GM18858 (cell line): ENCODE data around the gene GALNT10.
"Not testable (repeated sequence)": the region's sequence is repeated elsewhere in the genome, so short reads cannot be mapped to it uniquely, and the experiment has no call there.

ENCODE experiments used
- ATAC-seq: cut with Tn5 transposase; IDR thresholded peaks from one replicate; pipeline ENCODE4 v1.9.1; 2021; ENCODE audit not compliant: unreplicated experiment

Gene GALNT10

DNA sequence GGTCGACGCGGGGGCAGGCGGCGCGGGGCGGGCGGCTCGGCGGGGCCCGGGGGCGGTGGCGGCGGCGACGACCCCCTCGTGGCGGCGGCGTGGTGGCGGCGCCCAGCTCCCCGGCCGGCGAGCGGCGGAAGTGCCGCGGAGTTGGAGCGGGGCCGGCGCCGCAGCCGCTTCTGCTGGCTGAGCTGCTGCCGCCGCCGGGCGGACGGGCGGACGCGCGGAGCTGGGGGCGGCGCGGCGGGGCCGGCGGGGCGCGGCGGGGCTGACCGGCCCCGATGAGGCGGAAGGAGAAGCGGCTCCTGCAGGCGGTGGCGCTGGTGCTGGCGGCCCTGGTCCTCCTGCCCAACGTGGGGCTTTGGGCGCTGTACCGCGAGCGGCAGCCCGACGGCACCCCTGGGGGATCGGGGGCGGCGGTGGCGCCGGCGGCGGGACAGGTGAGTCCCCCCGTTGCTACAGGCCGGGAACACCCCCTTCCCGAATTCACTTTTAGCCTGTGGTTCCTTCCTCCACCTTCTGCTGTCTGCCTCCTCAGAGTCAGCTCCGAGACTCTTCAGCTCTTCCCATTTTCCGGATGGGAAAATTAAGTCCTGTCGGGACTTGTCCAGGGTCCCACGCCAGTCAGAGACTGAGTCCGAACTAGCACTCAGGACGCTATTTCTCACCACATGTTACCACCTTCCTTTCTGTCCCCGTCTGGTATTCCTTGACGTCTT lies at the start of gene GALNT10:
GALNT10 (plus strand) TSS at position 139 of the 710 bp plus-strand sequence; CDS start at position 273, 134 bp downstream.
- ATAC-seq = peak; percentile 66

GRCh38 chr5:154141745-154142221 lies 48.8 kb upstream of the GALNT10 start:
- no peak for ATAC-seq

- no peak for ATAC-seq
These were observed 47.3 kb upstream of the GALNT10 start for GRCh38 chr5:154143211-154143641.

DNA sequence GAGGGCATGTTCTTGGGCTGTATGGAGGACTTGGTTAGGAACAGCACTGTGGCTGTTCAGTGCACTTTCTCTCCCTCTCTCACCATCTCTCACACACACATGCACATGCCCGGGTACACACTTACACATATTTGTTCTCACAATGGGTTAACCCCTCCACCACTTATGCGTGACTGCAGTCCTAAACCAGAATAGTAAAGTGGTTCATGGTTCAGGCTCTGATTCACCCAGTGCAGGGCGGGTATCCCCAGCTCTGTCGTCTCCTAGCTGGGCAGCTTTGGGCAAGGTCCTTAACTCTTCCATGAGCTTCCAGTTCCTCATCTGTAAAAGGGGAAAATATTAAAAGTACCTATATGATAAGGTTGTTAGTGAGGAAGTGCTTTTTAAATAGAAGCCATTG lies 45.3 kb upstream of the GALNT10 start:
- no peak for ATAC-seq

DNA sequence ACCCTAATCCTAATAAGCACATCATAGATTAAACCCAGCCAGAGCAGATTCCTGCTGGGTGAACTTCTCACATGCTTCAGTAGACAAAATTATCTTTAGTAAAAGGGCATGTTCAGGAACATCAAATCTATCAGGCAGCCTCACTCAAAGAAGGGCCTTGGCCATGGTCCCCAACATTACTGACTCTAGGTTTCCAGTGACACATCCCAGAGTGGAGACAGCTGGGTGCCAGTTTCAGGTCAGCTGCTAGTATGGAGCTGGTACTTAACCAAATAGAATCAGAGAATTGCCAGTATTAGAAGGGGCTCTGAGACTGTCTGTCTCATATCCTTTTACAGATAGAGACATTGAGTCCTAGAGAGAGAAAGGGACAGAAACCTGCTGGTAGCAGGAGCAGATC lies 44.1 kb upstream of the GALNT10 start:
- ATAC-seq = no peak

DNA sequence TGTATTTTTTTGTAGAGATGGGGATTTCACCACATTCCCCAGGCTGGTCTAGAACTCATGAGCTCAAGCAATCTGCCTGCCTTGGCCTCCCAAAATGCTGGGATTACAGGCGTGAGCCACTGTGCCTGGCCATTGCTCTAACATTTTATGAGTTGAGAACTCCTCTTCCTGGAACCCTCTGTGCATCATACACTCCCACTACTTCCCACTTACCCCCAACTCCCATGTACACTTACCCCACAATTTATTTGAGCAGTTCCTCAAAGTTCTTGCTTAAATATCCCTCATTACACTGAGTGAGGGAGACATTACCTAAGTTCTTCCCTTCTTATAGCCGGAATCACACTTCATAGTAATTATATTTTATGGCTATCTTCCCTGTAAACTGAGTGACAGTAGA lies 42.9 kb upstream of the GALNT10 start:
- no peak for ATAC-seq

DNA sequence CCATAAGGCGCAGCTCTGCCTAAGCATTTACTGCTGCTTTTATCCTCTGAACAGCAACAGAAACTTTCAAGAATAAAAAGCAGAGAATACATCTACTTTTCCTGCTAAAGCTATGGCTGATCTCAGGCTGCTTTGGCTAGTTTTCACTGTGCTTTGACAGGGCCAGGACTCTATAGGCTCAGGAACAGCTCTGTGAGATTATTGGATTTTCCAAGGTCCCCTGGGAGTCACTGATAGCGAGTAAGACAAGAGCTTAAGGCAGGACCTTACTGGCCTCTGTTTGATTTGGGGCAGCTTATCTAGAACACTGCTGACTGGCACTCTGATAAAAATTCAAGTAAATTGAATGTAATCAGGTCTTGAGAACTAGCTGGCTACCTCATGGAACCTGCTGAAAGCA lies 40.1 kb upstream of the GALNT10 start:
- not testable (repeated sequence) for ATAC-seq

- ATAC-seq = no peak
These were observed 32.8 kb upstream of the GALNT10 start for GRCh38 chr5:154157483-154158378.

GRCh38 chr5:154158379-154158737 lies 32.2 kb upstream of the GALNT10 start:
- ATAC-seq = no peak

- no peak for ATAC-seq
These were observed 31.2 kb upstream of the GALNT10 start for GRCh38 chr5:154159343-154159742.

- ATAC-seq = no peak
These were observed 27.9 kb upstream of the GALNT10 start for GRCh38 chr5:154162539-154163151.

DNA sequence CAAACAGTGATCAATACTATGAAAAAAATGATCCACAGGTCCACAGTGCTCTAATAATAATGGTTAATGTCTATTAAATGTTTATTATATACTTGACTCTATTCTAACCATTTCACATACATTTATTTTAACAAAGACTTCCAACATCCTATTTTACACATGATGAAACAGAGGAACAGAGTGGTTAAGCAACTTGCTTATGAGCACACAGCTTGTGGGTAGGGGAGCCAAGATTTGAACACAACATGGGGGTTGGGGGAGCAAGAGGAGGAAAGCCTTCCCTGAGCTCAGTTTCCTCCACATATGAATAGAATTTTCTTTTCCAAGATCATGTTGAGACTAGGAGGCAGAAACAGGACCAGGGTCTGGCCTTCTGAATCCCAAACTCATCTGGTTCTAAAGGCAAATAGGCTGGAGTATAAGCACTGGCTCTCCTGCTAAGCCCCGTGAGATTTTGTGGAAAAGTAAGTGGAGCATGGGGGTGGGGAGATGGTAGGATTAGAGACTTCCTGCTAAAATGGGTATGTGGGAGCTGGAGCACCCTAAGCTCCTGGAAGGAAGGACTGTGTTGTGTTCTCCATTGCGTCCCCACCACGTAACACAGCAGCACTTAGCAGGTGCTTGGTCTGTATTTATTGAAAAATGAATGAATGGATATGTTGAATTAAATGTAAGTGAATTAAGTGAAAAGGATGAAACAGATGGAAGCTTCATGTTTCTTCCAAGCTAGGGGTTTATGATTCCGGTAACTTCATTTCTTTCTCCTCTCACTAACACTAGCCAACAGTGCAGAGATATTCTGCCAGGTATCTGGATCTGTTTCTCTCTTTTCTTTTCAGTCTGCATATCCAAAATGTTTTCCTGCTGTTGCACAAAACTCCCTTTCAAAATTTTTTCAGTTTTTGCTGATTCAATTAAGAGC lies 26.9 kb upstream of the GALNT10 start:
- ATAC-seq = no peak

- ATAC-seq = no peak
These were observed 26.3 kb upstream of the GALNT10 start for GRCh38 chr5:154164249-154164581.

GRCh38 chr5:154165886-154166285 lies 24.6 kb upstream of the GALNT10 start:
- no peak for ATAC-seq

DNA sequence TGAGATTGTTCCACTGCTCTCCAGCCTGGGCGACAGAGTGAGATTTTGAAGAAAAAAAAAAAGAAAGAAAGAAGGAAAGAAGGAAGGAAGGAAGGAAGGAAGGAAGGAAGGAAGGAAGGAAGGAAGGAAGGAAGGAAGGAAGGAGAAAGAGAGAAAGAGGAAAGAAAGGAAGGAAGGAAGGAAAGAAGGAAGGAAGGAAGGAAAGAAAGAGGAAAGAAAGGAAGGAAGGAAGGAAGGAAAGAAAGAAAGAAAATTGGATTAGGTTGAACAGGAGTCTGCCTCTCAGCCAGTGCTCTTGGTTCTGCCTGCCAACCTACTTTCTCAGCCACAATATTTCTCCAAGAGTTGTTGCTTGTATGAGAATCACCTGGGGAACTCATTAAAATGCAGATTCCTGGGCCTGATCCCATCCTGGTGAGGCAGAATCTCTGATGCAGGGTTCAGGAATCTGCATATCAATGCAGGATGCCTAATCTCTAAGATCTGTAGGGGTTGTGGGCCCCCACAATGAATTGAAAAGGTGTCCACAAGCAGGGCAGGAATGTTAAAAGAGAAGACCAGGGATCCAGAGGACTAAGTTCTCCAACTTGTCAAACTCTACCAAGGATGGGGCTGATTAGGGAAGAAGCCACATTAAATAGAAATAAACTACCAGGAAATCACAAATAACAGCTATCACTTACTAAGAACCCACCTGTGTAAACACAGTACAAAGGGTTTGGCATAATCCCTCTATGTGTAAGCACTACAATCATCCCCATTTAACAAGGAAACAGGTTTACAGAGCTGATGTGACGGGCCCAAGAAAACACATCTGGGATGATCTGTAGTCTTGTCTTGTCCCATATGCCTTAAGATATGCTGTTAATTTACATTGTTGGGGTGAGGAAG lies 23.4 kb upstream of the GALNT10 start:
- ATAC-seq = no peak

GRCh38 chr5:154168395-154168794 lies 22.1 kb upstream of the GALNT10 start:
- ATAC-seq = no peak

DNA sequence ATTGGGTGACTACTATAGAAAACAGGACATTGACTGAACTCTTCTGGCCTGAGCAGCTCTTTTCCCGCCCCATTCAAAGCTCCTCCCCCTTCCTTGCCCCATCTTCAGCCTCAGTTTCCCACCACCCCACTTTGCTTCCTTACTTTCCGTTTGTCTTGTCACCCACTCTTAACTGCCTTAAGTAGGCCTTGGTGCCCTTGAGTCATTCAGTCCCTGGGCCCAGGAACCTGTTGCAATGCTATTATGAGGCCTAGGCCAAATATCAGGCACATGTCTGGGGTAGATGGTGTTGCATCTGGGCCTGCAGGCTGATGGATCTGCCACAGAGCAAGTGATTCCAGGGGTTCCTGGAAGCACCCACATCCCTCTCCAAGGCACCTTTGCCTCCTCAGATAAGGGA lies 17.7 kb upstream of the GALNT10 start:
- ATAC-seq = no peak

DNA sequence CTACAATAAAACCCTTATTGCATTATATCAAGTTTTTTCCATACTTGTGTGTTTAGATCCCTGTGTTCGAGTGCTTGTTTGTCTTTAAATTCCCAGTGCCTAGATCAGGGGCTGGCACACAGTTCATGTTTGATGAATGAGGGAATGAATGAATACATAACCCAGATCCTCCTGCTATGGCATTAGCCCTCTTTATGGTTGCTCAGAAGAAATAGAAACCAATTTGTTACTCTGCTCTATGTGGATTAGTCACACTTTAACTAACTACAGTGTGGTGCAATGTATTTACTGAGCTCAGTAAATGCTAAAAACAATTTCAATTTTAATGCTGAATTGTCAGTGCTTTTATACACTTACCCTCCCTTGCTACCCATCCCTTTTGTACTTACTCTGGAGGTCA lies 16.4 kb upstream of the GALNT10 start:
- ATAC-seq = no peak

DNA sequence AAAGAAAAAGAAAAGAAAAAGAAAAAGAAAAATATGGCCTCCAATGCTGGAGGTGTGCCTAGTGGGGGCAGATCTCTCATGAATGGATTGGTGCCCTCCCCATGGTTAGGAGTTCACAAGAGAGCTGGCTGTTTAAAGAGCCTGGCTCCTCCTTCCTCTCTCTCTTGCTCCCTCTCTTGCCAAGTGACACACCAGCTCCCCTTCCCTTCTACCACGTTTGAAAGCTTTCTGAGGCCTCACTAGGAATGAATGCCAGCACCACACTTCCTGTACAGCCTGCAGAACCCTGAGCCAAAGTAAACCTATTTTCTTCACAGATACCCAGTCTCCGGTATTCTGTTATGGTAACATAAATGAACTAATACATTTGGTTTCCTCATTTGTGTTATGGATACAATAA lies 14.4 kb upstream of the GALNT10 start:
- no peak for ATAC-seq

GRCh38 chr5:154178661-154179060 lies 11.9 kb upstream of the GALNT10 start:
- no peak for ATAC-seq
